ENCODE measurements around the gene LIPH. TPM values are rescaled to one million over a fixed set of nuclear protein-coding genes. Genes with fewer than 3 reads are reported as not detected.

LIPH gene
- total RNA-seq (2022; extraction: Qiagen RNA extraction; ENCODE audit: low read depth) = 5.5 to 7.5 TPM (median 6.7 TPM) in 5 replicates

DNA sequence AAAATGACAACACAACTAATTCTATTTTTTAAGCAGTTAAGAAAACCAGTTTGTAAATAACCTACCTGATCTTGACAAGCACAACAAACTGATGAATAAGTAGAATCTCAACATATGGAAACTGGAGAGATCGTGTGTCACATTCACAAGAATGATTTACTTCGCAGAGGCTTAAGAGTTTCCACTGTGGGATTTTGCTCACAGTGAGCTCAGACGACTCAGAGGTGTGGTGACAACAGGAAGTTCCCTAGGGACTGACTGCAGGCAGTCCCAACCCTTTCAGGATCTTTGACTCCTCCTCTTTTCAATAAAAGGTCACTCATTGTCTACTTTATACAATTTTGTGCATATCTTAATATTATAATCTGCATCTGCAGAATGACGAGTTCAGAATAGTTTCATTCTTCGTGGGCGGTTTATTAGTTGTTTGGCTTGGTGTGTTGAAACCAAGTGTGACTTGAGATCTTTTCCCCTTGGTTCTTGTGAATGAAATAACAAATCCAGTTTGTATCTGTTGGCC, at the start of gene LIPH:
LIPH (minus strand) TSS at position 231 of the 520 bp plus-strand sequence; CDS start at position 114, 117 bp downstream.

DNA sequence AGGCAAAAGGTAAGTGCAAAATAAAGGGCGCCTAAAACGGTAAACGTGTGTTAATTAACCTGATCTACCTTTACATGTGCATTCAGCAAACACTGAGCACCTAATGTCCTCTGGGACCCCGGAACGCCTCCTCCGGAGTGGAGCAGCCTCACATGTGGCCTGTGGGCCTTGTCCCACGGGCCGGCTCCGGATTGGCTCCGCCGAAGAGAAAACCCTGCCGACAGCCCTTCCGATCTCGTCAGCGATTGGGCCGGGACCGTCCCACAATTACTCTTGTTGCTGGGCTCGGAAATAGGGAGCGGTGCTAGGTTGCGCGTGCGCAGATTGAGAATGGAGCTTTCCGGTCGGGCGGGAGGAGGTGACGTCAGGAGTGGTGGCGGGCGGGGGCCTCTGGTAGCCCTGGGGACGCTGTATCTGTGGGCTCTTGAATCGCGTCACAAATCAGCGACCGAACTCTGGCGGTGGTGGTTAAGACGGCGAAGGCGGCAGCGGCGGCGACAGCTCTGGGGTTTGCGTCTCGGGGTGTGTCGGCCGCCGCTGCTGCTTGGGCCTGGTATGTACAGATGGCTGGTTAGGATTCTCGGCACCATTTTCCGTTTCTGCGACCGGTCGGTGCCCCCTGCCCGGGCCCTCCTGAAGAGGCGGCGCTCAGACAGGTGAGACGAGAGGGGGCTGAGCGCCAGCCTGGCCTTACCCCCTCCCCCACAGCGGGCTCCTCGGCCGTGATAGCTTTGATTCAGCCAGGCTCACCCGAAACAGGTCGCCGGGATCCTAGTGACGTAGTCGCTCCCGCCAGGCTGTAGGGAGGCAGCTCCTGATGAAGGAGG, 33.7 kb upstream of the LIPH start, which contains the start of gene SENP2:
SENP2 (plus strand) TSS at position 437 of the 827 bp plus-strand sequence; CDS start at position 556, 119 bp downstream.

DNA sequence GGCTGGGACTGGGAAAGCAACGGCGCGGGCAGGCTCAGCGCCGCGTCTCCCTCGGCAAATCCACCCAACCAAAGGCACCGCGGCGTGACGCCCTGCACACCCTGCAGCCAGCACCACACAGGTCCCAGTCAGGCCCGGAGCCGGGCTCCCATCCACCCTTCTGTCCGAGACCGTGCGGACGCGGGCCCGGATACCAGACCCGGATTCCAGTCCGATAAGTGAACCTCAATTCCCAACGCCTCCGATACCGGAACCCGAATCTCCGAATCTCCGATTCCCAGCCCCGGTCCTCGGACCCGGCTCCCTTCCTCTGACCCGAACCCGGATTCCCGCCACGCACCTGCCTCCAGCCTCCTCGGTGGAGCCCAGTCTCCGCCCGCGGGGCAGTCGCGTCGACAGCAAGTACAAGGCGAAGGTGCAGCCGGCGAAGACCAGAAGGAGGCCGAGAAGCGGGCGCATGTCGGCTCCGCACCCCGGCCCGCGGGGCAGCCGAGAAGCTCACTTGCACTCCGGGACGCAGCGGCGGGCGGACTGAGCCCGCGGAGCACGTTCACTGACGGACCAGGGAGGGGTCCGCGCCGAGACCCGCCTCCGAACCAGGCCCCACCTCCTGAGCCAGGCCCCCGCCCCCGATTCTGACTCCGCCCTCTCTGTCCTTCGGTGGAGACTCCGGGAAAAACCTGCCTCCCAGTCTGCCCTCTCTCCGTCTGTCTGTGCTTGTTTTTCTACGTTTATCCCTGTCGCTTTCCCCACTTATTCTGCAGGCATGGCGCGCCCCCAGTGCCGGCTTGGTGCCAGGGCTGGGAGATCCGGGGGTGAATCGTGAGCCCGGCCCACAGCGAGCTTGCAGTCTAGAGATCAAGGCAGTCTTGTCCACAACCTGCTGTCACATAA, 53.6 kb downstream of the LIPH start, which contains the start of gene TMEM41A:
TMEM41A (minus strand) TSS at position 533 of the 894 bp plus-strand sequence; CDS start at position 459, 74 bp downstream.

Other genes with a start within 250 kb of the LIPH start
- 9.9 to 20.4 TPM (median 14.4 TPM) in 5 replicates for gene MAP3K13, start 189.5 kb downstream of the LIPH start, total RNA-seq (2022; extraction: Qiagen RNA extraction; ENCODE audit: low read depth)
- 17.4 to 23.4 TPM (median 21.5 TPM) in 5 replicates for gene TMEM41A, start 53.6 kb downstream of the LIPH start, total RNA-seq (2022; extraction: Qiagen RNA extraction; ENCODE audit: low read depth)
- 16.2 to 25.3 TPM (median 19.1 TPM) in 5 replicates for gene SENP2, start 33.7 kb upstream of the LIPH start, total RNA-seq (2022; extraction: Qiagen RNA extraction; ENCODE audit: low read depth)